Sigmoid colon (tissue), 7 donors: ENCODE results near the gene KRT16. TPM values are rescaled to one million over a fixed set of nuclear protein-coding genes. Genes with fewer than 3 reads are reported as not detected.

ENCODE experiments used
- DNase-seq: peaks from one replicate; pipeline ENCODE4 v3.0.0-alpha.2; 2019
- H3K27ac ChIP-seq, 4 donors: fragments of 200-600 bp; sonication (generic); one replicate each; pipeline ENCODE4 v1.5.1; 2016 to 2019; ENCODE audit warnings: mild to moderate bottlenecking in 1 of 4
- H3K27me3 ChIP-seq, 3 donors: fragments of 200-600 bp; sonication (generic); one replicate each; pipeline ENCODE4 v1.5.1; 2019; ENCODE audit warnings: mild to moderate bottlenecking in 1 of 3
- H3K36me3 ChIP-seq, 4 donors: fragments of 200-600 bp; sonication (generic); one replicate each; pipeline ENCODE4 v1.5.1; 2016 to 2019
- H3K4me1 ChIP-seq, 4 donors: fragments of 200-600 bp; sonication (generic); one replicate each; pipeline ENCODE4 v1.5.1; 2017 to 2019
- H3K4me3 ChIP-seq, 4 donors: fragments of 200-600 bp; sonication (generic); one replicate each; pipeline ENCODE4 v1.5.1; 2017 to 2019; ENCODE audit warnings: mild to moderate bottlenecking in 2 of 4, moderate library complexity in 1 of 4
- H3K9me3 ChIP-seq, 4 donors: fragments of 200-600 bp in 3 of 4; sonication (generic) in 3 of 4; one replicate each; pipeline versions ENCODE4 v1.5.1 to v1.6.1; 2013 to 2019
- EP300 ChIP-seq, 4 donors: sonication (generic); formaldehyde crosslinking; IDR thresholded peaks; one replicate each; pipeline ENCODE4 v1.6.1; 2017; ENCODE audit warnings: antibody characterized with exemption in 4 of 4
- POLR2A ChIP-seq, 2 donors: fragments of 450-650 bp; IDR thresholded peaks; one replicate each; pipeline ENCODE4 v1.6.1; 2016; ENCODE audit warnings: antibody characterized with exemption in 2 of 2, mild to moderate bottlenecking in 2 of 2, moderate library complexity in 2 of 2
- POLR2AphosphoS5 ChIP-seq, 4 donors: sonication (generic); formaldehyde crosslinking; IDR thresholded peaks; one replicate each; pipeline ENCODE4 v1.6.1; 2017; ENCODE audit warnings: antibody characterized with exemption in 4 of 4
- WGBS, 2 donors: extraction: QIAGEN DNeasy Blood & Tissue Kit; methylation state at CpG; one replicate each; pipeline ENCODE4 v1.1.7; 2013; 5-methylcytosine and 5-hydroxymethylcytosine counted together
- intact Hi-C: fragments of 100-400 bp; cut with DNase I; formaldehyde crosslinking; loops from one replicate; pipeline ENCODE4 v1.15.1; 2023
- polyA plus RNA-seq, 3 donors: library from polyadenylated mRNA; stranded (reverse); fragments of 200-250 nt; gene quantifications; one replicate each; pipeline ENCODE4 v1.2.3, GENCODE V29; 2013
- total RNA-seq, 4 donors: library from RNA; depleted of rRNA; stranded (reverse); fragments of >200 nt; gene quantifications; one replicate each; pipeline ENCODE4 v1.1.0, GENCODE V29; 2016
- TF ChIP-seq, protein P1 (sequence below), 4 experiments: fragments of 450-650 bp in 3 of 4; fragments of 200-600 bp in 1 of 4; IDR thresholded peaks; one replicate each; pipeline ENCODE4 v1.5.1; 2016 to 2019; ENCODE audit warnings: antibody characterized with exemption in 4 of 4, mild to moderate bottlenecking in 3 of 4, moderate library complexity in 2 of 4
- donor health status: healthy with polysubstance abuse.
- donor health status: Bipolar disorder and iron deficiency.
- donor health status: healthy.

The KRT16 gene
- total and polyA plus RNA-seq, 7 donors, result 0.09 to 0.83 (median 0.60) TPM; not detected in 4

DNA sequence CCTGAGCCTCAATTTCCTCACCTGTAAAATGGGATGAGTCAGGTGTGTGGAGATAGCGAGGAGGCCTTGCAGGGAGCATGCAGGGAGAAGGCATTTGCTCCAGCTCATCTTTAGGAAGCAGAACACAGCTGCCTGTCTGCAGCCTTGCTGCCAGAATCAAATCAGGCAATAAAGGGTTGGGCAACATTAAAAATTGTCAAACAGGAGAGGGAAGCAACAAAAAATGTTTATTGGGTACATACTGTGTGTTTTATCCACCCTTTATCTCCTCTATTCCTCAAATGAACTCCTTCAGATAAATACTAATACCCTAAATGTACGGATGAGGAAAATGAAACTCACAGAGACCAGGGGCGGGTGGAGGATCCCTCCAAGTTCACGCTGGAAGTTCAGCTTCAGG lies 12.2 kb downstream of the KRT16 start:
- H3K36me3 ChIP-seq, result no peaks in the 10 kb centered on the region
- H3K4me3 ChIP-seq, result no peak overlapping the region
- intact Hi-C loops, result no loop called here
- no peak for TF ChIP-seq POLR2AphosphoS5 (IDR thresholded peaks at IDR 0.05)
- no peak for TF ChIP-seq EP300 (IDR thresholded peaks at IDR 0.05)
- TF ChIP-seq, protein P1, sequence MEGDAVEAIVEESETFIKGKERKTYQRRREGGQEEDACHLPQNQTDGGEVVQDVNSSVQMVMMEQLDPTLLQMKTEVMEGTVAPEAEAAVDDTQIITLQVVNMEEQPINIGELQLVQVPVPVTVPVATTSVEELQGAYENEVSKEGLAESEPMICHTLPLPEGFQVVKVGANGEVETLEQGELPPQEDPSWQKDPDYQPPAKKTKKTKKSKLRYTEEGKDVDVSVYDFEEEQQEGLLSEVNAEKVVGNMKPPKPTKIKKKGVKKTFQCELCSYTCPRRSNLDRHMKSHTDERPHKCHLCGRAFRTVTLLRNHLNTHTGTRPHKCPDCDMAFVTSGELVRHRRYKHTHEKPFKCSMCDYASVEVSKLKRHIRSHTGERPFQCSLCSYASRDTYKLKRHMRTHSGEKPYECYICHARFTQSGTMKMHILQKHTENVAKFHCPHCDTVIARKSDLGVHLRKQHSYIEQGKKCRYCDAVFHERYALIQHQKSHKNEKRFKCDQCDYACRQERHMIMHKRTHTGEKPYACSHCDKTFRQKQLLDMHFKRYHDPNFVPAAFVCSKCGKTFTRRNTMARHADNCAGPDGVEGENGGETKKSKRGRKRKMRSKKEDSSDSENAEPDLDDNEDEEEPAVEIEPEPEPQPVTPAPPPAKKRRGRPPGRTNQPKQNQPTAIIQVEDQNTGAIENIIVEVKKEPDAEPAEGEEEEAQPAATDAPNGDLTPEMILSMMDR (IDR thresholded peaks at IDR 0.05), result no peak
- no peak for TF ChIP-seq POLR2A (IDR thresholded peaks at IDR 0.05)
- DNase-seq, result no peak
- no peaks in the 10 kb centered on the region for H3K27me3 ChIP-seq
- WGBS, 2 donors, result 71 to 83% methylated on average over 4 of the region's 4 CpGs
- no peaks in the 10 kb centered on the region for H3K4me1 ChIP-seq
- no peak overlapping the region for H3K27ac ChIP-seq
- no peaks in the 10 kb centered on the region for H3K9me3 ChIP-seq

- Histone ChIP-seq H3K27me3 (no peaks in the 10 kb centered on the region), H3K4me3 (no peak overlapping the region), H3K27ac (no peak overlapping the region), H3K9me3 (no peaks in the 10 kb centered on the region), H3K36me3 (no peaks in the 10 kb centered on the region), H3K4me1 (no peaks in the 10 kb centered on the region)
- 74 to 83% methylated on average over 1 of the region's 1 CpG for WGBS, 2 donors
- TF ChIP-seq POLR2A (IDR thresholded peaks at IDR 0.05) (no peak), EP300 (IDR thresholded peaks at IDR 0.05) (no peak), POLR2AphosphoS5 (IDR thresholded peaks at IDR 0.05) (no peak)
- TF ChIP-seq, protein P1 (IDR thresholded peaks at IDR 0.05), result no peak
- no peak for DNase-seq
- intact Hi-C loops, result no loop called here
Observed at GRCh38 chr17:41599680-41600079, 12.9 kb downstream of the KRT16 start.

DNA sequence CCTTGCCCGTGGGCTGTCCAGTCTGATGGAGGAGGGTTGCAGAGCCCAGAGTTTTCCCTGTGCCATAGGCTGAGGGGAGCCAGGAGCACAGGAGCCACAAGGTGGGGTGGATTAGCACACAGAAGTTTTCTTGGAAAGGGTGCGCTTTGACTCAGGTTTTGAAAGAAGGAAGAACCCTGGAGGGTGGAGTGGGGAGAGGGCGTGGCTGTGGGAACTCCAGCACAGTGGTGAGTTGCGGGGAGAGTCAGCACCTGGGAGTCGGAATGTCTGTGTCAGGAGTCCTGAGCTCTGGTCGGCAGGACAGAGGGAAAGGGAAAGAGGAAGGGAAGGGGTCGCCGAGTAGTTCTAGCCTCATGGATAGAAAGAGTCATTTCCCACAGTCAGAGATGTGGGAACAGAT lies 17.0 kb downstream of the KRT16 start:
- WGBS, 2 donors, result 40 to 73% methylated on average over 8 of the region's 8 CpGs
- DNase-seq, result peak; percentile 39
- H3K4me3 ChIP-seq, result no peak overlapping the region
- intact Hi-C loops, result no loop called here
- no peaks in the 10 kb centered on the region for H3K36me3 ChIP-seq
- H3K4me1 ChIP-seq, result no peaks in the 10 kb centered on the region
- H3K9me3 ChIP-seq, result no peaks in the 10 kb centered on the region
- peaks cover 0 to 2% (median 0%) of the 10 kb centered on the region in 3 donors for H3K27me3 ChIP-seq
- H3K27ac ChIP-seq, result no peak overlapping the region
- TF ChIP-seq POLR2A (IDR thresholded peaks at IDR 0.05), result no peak
- TF ChIP-seq, protein P1 (IDR thresholded peaks at IDR 0.05), result no peak
- TF ChIP-seq EP300 (IDR thresholded peaks at IDR 0.05), result no peak
- no peak for TF ChIP-seq POLR2AphosphoS5 (IDR thresholded peaks at IDR 0.05)

DNA sequence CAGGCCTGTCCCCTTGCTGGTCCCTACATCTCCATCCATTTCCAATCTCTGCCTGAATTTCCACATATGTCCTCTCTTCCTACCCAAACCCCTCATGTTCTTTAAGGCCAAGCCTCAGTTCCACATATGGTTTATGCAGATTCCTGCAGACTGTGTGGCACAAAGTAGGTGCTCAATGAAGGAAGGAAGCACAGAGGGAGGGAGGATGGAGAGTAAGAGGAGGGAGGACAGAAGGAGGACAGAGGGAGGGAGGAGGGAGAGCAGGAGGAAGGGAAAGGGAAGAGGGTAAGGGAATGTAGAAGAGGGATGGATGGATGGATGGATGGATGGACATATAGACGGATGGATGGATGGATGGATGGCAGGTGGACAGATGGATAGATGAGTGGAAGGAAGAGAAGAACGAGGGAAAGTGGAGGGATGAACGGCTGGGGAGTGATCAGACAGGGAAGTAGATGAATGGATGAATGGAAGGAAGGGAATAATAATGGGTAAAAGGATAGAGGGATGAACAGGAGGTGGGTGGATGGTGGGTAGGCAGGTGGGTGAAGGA lies 18.1 kb downstream of the KRT16 start:
- H3K4me3 ChIP-seq, result no peak overlapping the region
- H3K9me3 ChIP-seq, result no peaks in the 10 kb centered on the region
- no peak for DNase-seq
- TF ChIP-seq, protein P1 (IDR thresholded peaks at IDR 0.05), result no peak
- TF ChIP-seq POLR2A (IDR thresholded peaks at IDR 0.05) (no peak), POLR2AphosphoS5 (IDR thresholded peaks at IDR 0.05) (no peak), EP300 (IDR thresholded peaks at IDR 0.05) (no peak)
- WGBS, 2 donors, result 42 to 72% methylated on average over 3 of the region's 3 CpGs
- intact Hi-C loops, result no loop called here
- H3K4me1 ChIP-seq, result no peaks in the 10 kb centered on the region
- H3K27ac ChIP-seq, result no peak overlapping the region
- no peaks in the 10 kb centered on the region for H3K36me3 ChIP-seq
- peaks cover 0 to 2% (median 0%) of the 10 kb centered on the region in 3 donors for H3K27me3 ChIP-seq
